T47D (cell line): ENCODE results near the gene SLC5A9.
"Not testable (repeated sequence)": the region's sequence is repeated elsewhere in the genome, so short reads cannot be mapped to it uniquely, and the experiment has no call there.

Source experiments
- DNase-seq, 2 experiments: peaks; one replicate each; pipeline versions ENCODE4 v3.0.0 to v3.0.0-alpha.2; 2011 to 2012; ENCODE audit warnings: low read depth in 1 of 2, low spot score in 1 of 2
- JUND ChIP-seq: IDR thresholded peaks from 2 replicates; pipeline ENCODE4 v1.6.1; 2012; ENCODE audit warnings: low read depth
- in situ Hi-C: cut with HindIII; loops from 2 replicates; pipeline ENCODE4 v1.10.0; 2016; ENCODE audit warnings: low sequenced_read_pairs, low pct_unique_long_range_greater_than_20kb

The SLC5A9 gene

DNA sequence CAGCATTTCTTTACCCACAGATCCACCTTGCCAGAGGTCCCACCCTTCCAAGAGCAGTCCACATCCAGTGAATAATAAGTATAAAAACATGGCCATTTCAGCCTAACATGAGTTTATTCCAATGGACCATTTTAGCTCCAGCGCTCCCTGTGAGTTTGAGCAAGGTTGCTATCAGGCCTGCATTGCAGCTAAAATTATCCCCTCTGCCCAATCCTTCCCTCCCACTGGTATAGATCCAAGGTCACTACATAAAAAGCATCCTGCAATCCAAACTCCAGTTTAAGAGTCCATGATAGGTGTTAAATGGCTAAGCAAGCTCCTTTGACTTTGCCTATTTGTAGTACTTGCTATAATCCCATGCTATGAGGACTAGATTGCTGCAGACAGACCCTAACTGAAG is 35.6 kb downstream of the SLC5A9 start:
- in situ Hi-C loops = no loop called here
- no peak for TF ChIP-seq JUND
- no peak for DNase-seq

GRCh38 chr1:48261881-48262400 is 39.4 kb downstream of the SLC5A9 start:
- TF ChIP-seq JUND = no peak
- DNase-seq = no peak
- in situ Hi-C loops = no loop called here

GRCh38 chr1:48263041-48263440 is 40.5 kb downstream of the SLC5A9 start:
- DNase-seq = no peak
- in situ Hi-C loops = no loop called here
- no peak for TF ChIP-seq JUND

- DNase-seq = no peak
- in situ Hi-C loops = no loop called here
- no peak for TF ChIP-seq JUND
Observed at GRCh38 chr1:48266576-48266975, 44.1 kb downstream of the SLC5A9 start.

- DNase-seq, in situ Hi-C loops: not testable (repeated sequence)
Observed at GRCh38 chr1:48277437-48277836, 54.9 kb downstream of the SLC5A9 start.

DNA sequence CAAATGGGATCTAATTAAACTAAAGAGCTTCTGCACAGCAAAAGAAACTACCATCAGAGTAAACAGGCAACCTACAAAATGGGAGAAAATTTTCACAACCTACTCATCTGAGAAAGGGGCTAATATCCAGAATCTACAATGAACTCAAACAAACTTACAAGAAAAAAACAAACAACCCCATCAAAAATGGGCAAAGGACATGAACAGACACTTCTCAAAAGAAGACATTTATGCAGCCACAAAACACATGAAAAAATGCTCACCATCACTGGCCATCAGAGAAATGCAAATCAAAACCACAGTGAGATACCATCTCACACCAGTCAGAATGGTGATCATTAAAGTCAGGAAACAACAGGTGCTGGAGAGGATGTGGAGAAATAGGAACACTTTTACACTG is 59.8 kb downstream of the SLC5A9 start:
- DNase-seq, in situ Hi-C loops: not testable (repeated sequence)

GRCh38 chr1:48284696-48285420 is 62.3 kb downstream of the SLC5A9 start:
- in situ Hi-C loops, DNase-seq: not testable (repeated sequence)

GRCh38 chr1:48285525-48285924 is 63.0 kb downstream of the SLC5A9 start:
- DNase-seq = no peak
- in situ Hi-C loops = no loop called here
- TF ChIP-seq JUND = no peak

- no peak for DNase-seq
- no peak for TF ChIP-seq JUND
- in situ Hi-C loops = no loop called here
Observed at GRCh38 chr1:48291421-48291820, 68.9 kb downstream of the SLC5A9 start.

- no peak for DNase-seq
- no peak for TF ChIP-seq JUND
- in situ Hi-C loops = no loop called here
Observed at GRCh38 chr1:48292706-48293105, 70.2 kb downstream of the SLC5A9 start.

GRCh38 chr1:48294094-48294493 is 71.6 kb downstream of the SLC5A9 start:
- in situ Hi-C loops, DNase-seq: not testable (repeated sequence)

GRCh38 chr1:48294656-48295055 is 72.1 kb downstream of the SLC5A9 start:
- no peak for TF ChIP-seq JUND
- in situ Hi-C loops = no loop called here
- no peak for DNase-seq
